Osteocyte (in vitro differentiated cells): ENCODE data around the gene HOXD12. TPM values are rescaled to one million over a fixed set of nuclear protein-coding genes. Genes with fewer than 3 reads are reported as not detected.

Experiments used
- DNase-seq: peaks from one replicate; pipeline ENCODE4 v3.0.0; 2021; ENCODE audit warnings: mixed read lengths; ENCODE audit not compliant: unreplicated experiment; ENCODE audit errors: extremely low spot score
- H3K27ac Mint-ChIP-seq: one replicate; pipeline ENCODE4 v1.8.0; 2021; ENCODE audit warnings: mild to moderate bottlenecking, mixed read lengths; ENCODE audit not compliant: unreplicated experiment
- H3K27me3 Mint-ChIP-seq: one replicate; pipeline ENCODE4 v1.8.0; 2021; ENCODE audit warnings: mixed read lengths; ENCODE audit not compliant: unreplicated experiment
- H3K36me3 Mint-ChIP-seq: one replicate; pipeline ENCODE4 v1.8.0; 2021; ENCODE audit warnings: mixed read lengths; ENCODE audit not compliant: unreplicated experiment
- H3K4me1 Mint-ChIP-seq: one replicate; pipeline ENCODE4 v1.8.0; 2021; ENCODE audit warnings: mixed read lengths; ENCODE audit not compliant: unreplicated experiment
- H3K4me3 Mint-ChIP-seq: one replicate; pipeline ENCODE4 v1.8.0; 2021; ENCODE audit warnings: mild to moderate bottlenecking, moderate library complexity, mixed read lengths; ENCODE audit not compliant: unreplicated experiment
- H3K9me3 Mint-ChIP-seq: one replicate; pipeline ENCODE4 v1.8.0; 2021; ENCODE audit warnings: mixed read lengths; ENCODE audit not compliant: unreplicated experiment
- CTCF ChIP-seq: fragments of 200-600 bp; sonication (generic); IDR thresholded peaks from 2 replicates; pipeline ENCODE4 v1.5.0; 2021; ENCODE audit warnings: antibody characterized with exemption, mild to moderate bottlenecking, moderate library complexity
- microRNA-seq: library from miRNA; unstranded; fragments of <30 nt; microRNA quantifications from one replicate; pipeline ENCODE4 v1.1.0, GENCODE V29; 2020; ENCODE audit not compliant: unreplicated experiment
- total RNA-seq: library from RNA; stranded (reverse); gene quantifications from 2 replicates; pipeline ENCODE4 v1.2.1, GENCODE V29; 2021

The HOXD12 gene
- total RNA-seq, 1 donor from 2014 or later: not detected

GRCh38 chr2:176149939-176150583 lies 50.5 kb downstream of the HOXD12 start:
- Mint-ChIP-seq H3K36me3 (no peaks in the 10 kb centered on the region), H3K27me3 (peaks cover 90% of the 10 kb centered on the region), H3K4me1 (no peaks in the 10 kb centered on the region), H3K4me3 (no peak overlapping the region), H3K9me3 (no peaks in the 10 kb centered on the region), H3K27ac (no peak overlapping the region)
- no peak for DNase-seq
- no peak for TF ChIP-seq CTCF

DNA sequence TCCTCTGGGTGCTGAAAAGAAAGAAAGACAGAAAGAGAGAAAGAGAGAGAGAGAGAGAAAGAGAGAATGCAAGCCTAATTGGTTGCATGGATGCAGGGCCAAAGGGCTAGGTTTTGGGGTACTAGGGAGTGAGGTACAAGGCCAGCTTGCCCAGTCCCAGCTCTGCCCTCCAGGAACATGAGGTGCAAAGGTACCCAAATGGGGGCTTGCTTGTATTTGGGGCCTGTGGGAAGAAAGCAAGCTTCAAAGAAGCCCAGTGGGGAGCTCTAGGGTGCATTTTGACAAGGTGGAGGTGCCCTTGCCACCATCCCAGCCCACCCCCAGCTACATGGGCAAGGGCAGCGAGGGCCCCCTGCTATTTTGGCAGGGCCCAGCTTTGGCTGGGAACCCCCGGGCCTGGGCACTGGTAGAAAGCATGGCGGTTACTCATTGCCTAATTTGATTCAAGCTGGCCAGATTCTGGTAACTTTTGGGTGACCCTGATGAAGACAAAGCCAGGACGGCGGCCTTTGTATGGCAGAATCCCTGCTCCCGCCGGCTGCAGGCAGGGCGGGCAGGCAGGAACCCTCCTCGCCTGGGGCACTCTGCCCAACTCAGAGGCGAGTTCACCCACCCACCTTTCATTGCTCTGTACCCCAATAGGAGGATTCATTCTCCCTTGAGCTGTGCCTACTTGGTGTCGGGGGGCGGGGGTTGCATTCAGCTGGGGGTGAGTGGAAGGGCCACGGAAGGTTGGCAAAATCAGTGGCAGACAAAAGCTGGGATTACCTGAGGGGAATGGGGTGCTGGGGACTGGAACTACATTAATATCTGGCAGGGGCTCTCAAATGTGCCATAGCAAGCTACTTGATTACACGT lies 51.2 kb downstream of the HOXD12 start:
- H3K4me1 Mint-ChIP-seq: no peaks in the 10 kb centered on the region
- no peak overlapping the region for H3K27ac Mint-ChIP-seq
- H3K27me3 Mint-ChIP-seq: peaks cover 90% of the 10 kb centered on the region
- H3K9me3 Mint-ChIP-seq: no peaks in the 10 kb centered on the region
- no peak for TF ChIP-seq CTCF
- no peak for DNase-seq
- H3K4me3 Mint-ChIP-seq: no peak overlapping the region
- H3K36me3 Mint-ChIP-seq: no peaks in the 10 kb centered on the region

GRCh38 chr2:176151442-176152287 lies 52.1 kb downstream of the HOXD12 start, which contains the start of gene HOXD4:
TSS of gene HOXD4 (plus strand) at chr2:176151550. CDS start at chr2:176151634, 84 bp downstream.
- H3K27ac Mint-ChIP-seq: no peak within 1 kb of the TSS

More at GRCh38 chr2:176151442-176152287, 52.1 kb downstream of the HOXD12 start, which contains the start of gene HOXD4:
- no peaks in the 10 kb centered on the region for H3K9me3 Mint-ChIP-seq
- peaks cover 91% of the 10 kb centered on the region for H3K27me3 Mint-ChIP-seq
- TF ChIP-seq CTCF: no peak
- no peaks in the 10 kb centered on the region for H3K36me3 Mint-ChIP-seq
- no peak within 1 kb of the TSS for H3K4me3 Mint-ChIP-seq
- no peaks in the 10 kb centered on the region for H3K4me1 Mint-ChIP-seq
- no peak for DNase-seq

Small RNA genes lying within 50 kb of the gene (microRNA-seq; reads per million reads assigned to microRNA genes)
- 2.2 reads per million for gene MIR10B

Other genes with a start within 250 kb of the HOXD12 start
- 33.5 and 34.7 TPM in 2 replicates for gene LNPK, start 97.5 kb upstream of the HOXD12 start, total RNA-seq
- gene EVX2, start 15.8 kb upstream of the HOXD12 start, total RNA-seq: not detected in 2 replicates
- gene HOXD13, start 7.1 kb upstream of the HOXD12 start, total RNA-seq: not detected in 2 replicates
- gene HOXD11, start 7.5 kb downstream of the HOXD12 start, total RNA-seq: not detected in 2 replicates
- gene HOXD10, start 17.0 kb downstream of the HOXD12 start, total RNA-seq: not detected in 2 replicates
- not detected in 2 replicates for gene HOXD9, start 22.9 kb downstream of the HOXD12 start, total RNA-seq
- gene HOXD8, start 29.9 kb downstream of the HOXD12 start, total RNA-seq: not detected in 2 replicates
- not detected in 2 replicates for gene HOXD4, start 51.8 kb downstream of the HOXD12 start, total RNA-seq
- gene HOXD3, start 57.5 kb downstream of the HOXD12 start, total RNA-seq: not detected in 2 replicates
- not detected in 2 replicates for gene HOXD1, start 88.9 kb downstream of the HOXD12 start, total RNA-seq
- 23.6 and 23.8 TPM in 2 replicates for gene MTX2, start 169.6 kb downstream of the HOXD12 start, total RNA-seq